ENCODE data around the gene COMTD1. TPM values are rescaled to one million over a fixed set of nuclear protein-coding genes. Genes with fewer than 3 reads are reported as not detected.

COMTD1 gene
- 9.8 and 18.4 TPM in 2 replicates for total RNA-seq (2016; rRNA removed; fragmentation: Illumina TruSeq; extraction: Trizol)
- total RNA-seq (2016; cell fraction: cytosol; rRNA removed; fragmentation: Illumina TruSeq; extraction: Trizol; ENCODE audit: low read depth) = 12.2 and 16.1 TPM in 2 replicates
- total RNA-seq (2016; cell fraction: insoluble cytoplasmic fraction; rRNA removed; fragmentation: Illumina TruSeq; extraction: Trizol) = 10.6 and 19.5 TPM in 2 replicates
- total RNA-seq (2016; cell fraction: membrane; rRNA removed; fragmentation: Illumina TruSeq; extraction: Trizol) = 12.0 and 14.7 TPM in 2 replicates
- 14.6 and 16.0 TPM in 2 replicates for total RNA-seq (2016; cell fraction: nucleus; rRNA removed; fragmentation: Illumina TruSeq; extraction: Trizol)
- polyA plus RNA-seq (2011; rRNA removed) = 11.8 and 12.6 TPM in 2 replicates
- 6.8 and 16.3 TPM in 2 replicates for polyA plus RNA-seq (2011; cell fraction: cytosol; rRNA removed)
- polyA plus RNA-seq (2011; cell fraction: nucleus; rRNA removed) = 56.9 and 70.5 TPM in 2 replicates
- 8.1 and 13.6 TPM in 2 replicates for polyA plus RNA-seq (2012)
- polyA plus RNA-seq (2016; cell fraction: cytosol; fragmentation: Illumina TruSeq; extraction: Trizol; ENCODE audit: low read depth) = 10.0 and 12.3 TPM in 2 replicates
- polyA plus RNA-seq (2016; cell fraction: insoluble cytoplasmic fraction; fragmentation: Illumina TruSeq; extraction: Trizol; ENCODE audit: low read depth) = 8.1 and 10.1 TPM in 2 replicates
- polyA plus RNA-seq (2016; cell fraction: membrane; fragmentation: Illumina TruSeq; extraction: Trizol; ENCODE audit: low read depth) = 9.1 and 10.0 TPM in 2 replicates
- 30.4 and 30.9 TPM in 2 replicates for polyA plus RNA-seq (2016; cell fraction: nucleus; fragmentation: Illumina TruSeq; extraction: Trizol; ENCODE audit: insufficient read depth, low read depth)
- polyA minus RNA-seq (2011; rRNA and poly(A)+ RNA removed; ENCODE audit: low replicate concordance) = 5.5 and 7.7 TPM in 2 replicates
- 3.2 and 9.5 TPM in 2 replicates for polyA minus RNA-seq (2011; cell fraction: cytosol; rRNA and poly(A)+ RNA removed)
- 3.4 and 4.1 TPM in 2 replicates for polyA minus RNA-seq (2011; cell fraction: nucleus; rRNA and poly(A)+ RNA removed)
- Bru-seq, nascent RNA = percentile 57 among the genes with signal in this experiment
- percentile 65 among the genes with signal in this experiment for BruChase-seq, experiment 1, labeled RNA remaining after a 6-hour chase
- BruChase-seq, experiment 2, labeled RNA remaining after a 2-hour chase = percentile 57 among the genes with signal in this experiment
- long read RNA-seq, experiment 1, transcript COMTD1-201 (7 exons, 976 nt) = major isoform, 19 of 29 reads
- long read RNA-seq, experiment 1, partial matches to known transcripts = 4 of 29 reads
- long read RNA-seq, experiment 1, other reads (novel, unspliced or antisense) = 5 of 29 reads
- long read RNA-seq, experiment 2, transcript COMTD1-201 (7 exons, 976 nt) = major isoform, 22 of 47 reads
- long read RNA-seq, experiment 2, partial matches to known transcripts = 8 of 47 reads
- long read RNA-seq, experiment 2, other reads (novel, unspliced or antisense) = 17 of 47 reads

GRCh38 chr10:75235375-75236177 lies at the start of gene COMTD1:
COMTD1 (minus strand) TSS chr10:75235957; CDS start chr10:75235928, 29 bp downstream.
- H3K27ac ChIP-seq (ENCODE audit: extremely low read length, insufficient read depth, low read length) = peak within 1 kb of the TSS; percentile 65
- no peak within 1 kb of the TSS for H2AFZ ChIP-seq (ENCODE audit: low read length)
- CTCF ChIA-PET (ENCODE audit: low intra/inter-chr PET ratio, low total read pairs) = interaction anchor here (0.8 to 2.7 kb wide), 5 partner anchors 48 to 991 kb away, joined by 3 to 34 read pairs (median 4); a partner anchor contains a TSS
- TSS peak; percentile 33 for BruUV-seq (replicated peaks)
- no peaks in the 10 kb centered on the region for H3K9me3 ChIP-seq (ENCODE audit: low read length)
- intact Hi-C loops (cut with micrococcal nuclease; ENCODE audit: unreplicated experiment) (no loop called here), in situ Hi-C loops (cut with HindIII; ENCODE audit: extremely low pct_ligation_motif_present, low pct_unique_long_range_greater_than_20kb) (loop anchor here (10.0 kb wide), 1 partner anchor 991 kb away; no protein-coding TSS in a partner anchor)
- DNase-seq (ENCODE audit: low spot score) (peak; percentile 87), FAIRE-seq (no peak), ATAC-seq (peak; percentile 75)
- peak within 1 kb of the TSS; percentile 85 for H3K4me2 ChIP-seq (ENCODE audit: low read depth, low read length)
- H3K36me3 ChIP-seq (replicated peaks in 1 of 2; ENCODE audit: control insufficient read depth in 1 of 2, insufficient read depth in 2 of 2, low read length in 2 of 2) = peaks cover 9 to 24% of the 10 kb centered on the region in 2 experiments; a peak in 4 of 5 replicates
- 2% methylated on average over 21 of the region's 76 CpGs for WGBS (ENCODE audit: low lambda C conversion rate)
- H3K4me3 ChIP-seq (replicated peaks in 1 of 3; ENCODE audit: insufficient read depth in 1 of 3, low read depth in 2 of 3, low read length in 3 of 3) = peak within 1 kb of the TSS; percentile 43 to 76 (median 74); a peak in 5 of 6 replicates
- H3K79me2 ChIP-seq (ENCODE audit: insufficient read depth, low read length) = peaks cover 2% of the 10 kb centered on the region
- peaks cover 0 to 1% of the 10 kb centered on the region in 2 experiments; a peak in 1 of 5 replicates for H3K27me3 ChIP-seq (ENCODE audit: control insufficient read depth in 1 of 2, insufficient read depth in 2 of 2, low read length in 2 of 2)
- POLR2A ChIA-PET = interaction anchor here (1.0 to 2.5 kb wide), 4 partner anchors 10 to 166 kb away, joined by 3 to 9 read pairs (median 5); partner anchors contain the start of genes VDAC2 and ZNF503
- H3K4me1 ChIP-seq (ENCODE audit: insufficient read depth, low read length) = peaks cover 52% of the 10 kb centered on the region
- H4K20me1 ChIP-seq (ENCODE audit: insufficient read depth, low read length) = no peaks in the 10 kb centered on the region
- peak within 1 kb of the TSS; percentile 74 for H3K9ac ChIP-seq (ENCODE audit: insufficient read depth, low read depth, low read length)
- peak; percentile 77 for TF ChIP-seq YY1 (IDR thresholded peaks at IDR 0.05; ENCODE audit: insufficient read depth, insufficient replicate concordance, low read depth, low read length)
- TF ChIP-seq CTCF (CRISPR knock-in tag; IDR thresholded peaks at IDR 0.05) = peak; percentile 99
- peak; percentile 46; the same call in 1 of the 2 replicates for TF ChIP-seq ZNF775 (CRISPR knock-in tag; IDR thresholded peaks at IDR 0.05; ENCODE audit: borderline replicate concordance)
- TF ChIP-seq ZBTB8A (CRISPR knock-in tag; IDR thresholded peaks at IDR 0.05; ENCODE audit: borderline replicate concordance, low read depth) = no peak; the same call in 1 of the 2 replicates
- no peak for TF ChIP-seq ADNP (CRISPR knock-in tag; IDR thresholded peaks at IDR 0.05)
- peak; percentile 24; the same call in 1 of the 2 replicates for TF ChIP-seq MEF2D (CRISPR knock-in tag; IDR thresholded peaks at IDR 0.05)
- no peak for TF ChIP-seq ZNF333 (CRISPR knock-in tag; IDR thresholded peaks at IDR 0.05; ENCODE audit: borderline replicate concordance)
